ENCODE measurements around the gene CYP2W1. TPM values are rescaled to one million over a fixed set of nuclear protein-coding genes. Genes with fewer than 3 reads are reported as not detected.

Gene CYP2W1
- total RNA-seq, 1 experiment from 2014 or later: not detected

DNA sequence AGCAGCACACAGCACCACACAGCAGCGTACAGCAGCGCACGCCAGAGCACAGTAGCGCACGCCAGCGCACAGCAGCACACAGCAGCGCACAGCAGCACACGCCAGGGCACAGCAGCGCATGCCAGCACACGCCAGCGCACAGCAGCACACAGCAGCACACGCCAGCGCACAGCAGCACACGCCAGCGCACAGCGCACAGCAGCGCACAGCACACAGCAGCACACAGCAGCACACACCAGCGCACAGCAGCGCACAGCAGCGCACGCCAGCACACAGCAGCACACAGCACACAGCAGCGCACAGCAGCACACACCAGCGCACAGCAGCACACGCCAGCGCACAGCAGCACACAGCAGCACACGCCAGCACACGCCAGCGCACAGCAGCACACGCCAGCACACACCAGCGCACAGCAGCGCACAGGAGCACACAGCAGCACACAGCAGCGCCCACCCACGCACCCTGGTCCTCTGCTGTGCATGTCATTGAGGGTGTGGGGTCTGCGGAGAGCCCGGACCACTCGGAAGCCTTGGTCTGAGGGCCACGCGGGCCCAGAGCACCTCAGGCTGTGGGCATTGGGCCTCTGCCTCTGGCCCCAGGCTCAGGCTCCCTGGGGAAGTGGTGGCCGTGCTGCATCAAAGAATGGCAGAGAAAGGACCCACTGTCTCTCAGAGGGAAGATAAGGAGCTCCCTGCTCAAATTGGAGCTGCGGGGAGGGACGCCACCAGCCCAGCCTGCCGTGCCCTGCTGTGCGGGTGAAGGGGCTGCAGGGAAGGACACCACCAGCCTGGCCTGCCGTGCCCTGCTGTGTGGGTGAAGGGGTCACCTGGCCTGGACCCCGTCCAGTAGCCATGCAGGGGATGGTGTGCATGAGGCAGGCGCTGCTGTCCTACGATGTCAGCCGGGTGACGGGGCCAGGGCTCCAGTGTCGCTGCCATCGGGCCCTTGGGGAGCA lies 33.9 kb downstream of the CYP2W1 start (continued):
- TF ChIP-seq NR1H2 (CRISPR knock-in tag; IDR thresholded peaks at IDR 0.05) (no peak), ZNF423 (CRISPR knock-in tag; IDR thresholded peaks at IDR 0.05) (no peak), RORB (CRISPR knock-in tag; IDR thresholded peaks at IDR 0.05) (no peak), KAT7 (CRISPR knock-in tag; IDR thresholded peaks at IDR 0.05; ENCODE audit: borderline replicate concordance) (no peak)

DNA sequence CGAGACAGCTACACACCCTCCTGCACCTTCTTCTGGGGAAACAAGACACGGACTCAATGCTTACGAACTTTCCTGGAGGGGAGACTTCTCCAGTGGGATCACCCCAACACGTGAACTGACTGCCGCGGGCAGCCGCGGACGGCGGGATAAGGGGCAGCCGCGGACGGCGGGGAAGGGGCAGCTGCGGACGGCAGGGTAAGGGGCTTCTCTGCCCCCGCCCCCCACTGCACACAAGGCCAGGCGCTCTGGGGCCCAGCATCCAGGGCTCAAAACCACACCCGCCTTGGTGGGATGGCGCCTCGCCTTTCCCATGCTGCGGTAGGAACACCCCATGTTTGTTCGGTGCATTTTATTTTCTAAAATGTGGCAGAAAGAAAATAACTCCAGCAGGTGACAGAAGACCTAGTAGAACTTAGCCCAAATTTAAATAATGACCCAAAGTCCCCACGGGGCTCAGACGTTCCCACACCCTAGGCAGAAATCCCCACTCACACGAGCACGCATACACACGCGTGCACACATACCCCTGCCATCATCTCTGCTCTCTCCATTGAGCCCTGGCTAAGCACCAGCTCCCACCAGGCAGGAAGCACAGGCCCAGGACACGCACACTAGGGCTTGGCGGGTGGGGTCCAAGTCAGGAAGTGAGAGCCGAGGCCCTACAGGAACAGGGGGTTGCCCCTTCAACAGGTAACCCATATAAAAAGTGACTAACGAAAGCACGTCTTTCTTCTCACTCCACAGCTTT lies 34.8 kb downstream of the CYP2W1 start:
- H3K27me3 Mint-ChIP-seq (ENCODE audit: low read depth): no peaks in the 10 kb centered on the region
- ATAC-seq (no peak), DNase-seq (ENCODE audit: low spot score) (no peak)
- ChIA-PET POLR2A (no interaction called here), CTCF (interaction anchor here (2.2 kb wide), 1 partner anchor 25 kb away, joined by 13 read pairs; no protein-coding TSS in a partner anchor)
- peak overlapping the region; percentile 93 for H3K27ac Mint-ChIP-seq
- no peak overlapping the region for H3K4me3 Mint-ChIP-seq
- no peak for TF ChIP-seq ZBTB21 (CRISPR knock-in tag; IDR thresholded peaks at IDR 0.05; ENCODE audit: borderline replicate concordance)
- TF ChIP-seq, protein P1, sequence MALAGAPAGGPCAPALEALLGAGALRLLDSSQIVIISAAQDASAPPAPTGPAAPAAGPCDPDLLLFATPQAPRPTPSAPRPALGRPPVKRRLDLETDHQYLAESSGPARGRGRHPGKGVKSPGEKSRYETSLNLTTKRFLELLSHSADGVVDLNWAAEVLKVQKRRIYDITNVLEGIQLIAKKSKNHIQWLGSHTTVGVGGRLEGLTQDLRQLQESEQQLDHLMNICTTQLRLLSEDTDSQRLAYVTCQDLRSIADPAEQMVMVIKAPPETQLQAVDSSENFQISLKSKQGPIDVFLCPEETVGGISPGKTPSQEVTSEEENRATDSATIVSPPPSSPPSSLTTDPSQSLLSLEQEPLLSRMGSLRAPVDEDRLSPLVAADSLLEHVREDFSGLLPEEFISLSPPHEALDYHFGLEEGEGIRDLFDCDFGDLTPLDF (CRISPR knock-in tag; IDR thresholded peaks at IDR 0.05): no peak
- H3K9me3 Mint-ChIP-seq: no peaks in the 10 kb centered on the region
- no peaks in the 10 kb centered on the region; the same call in 1 of the 2 replicates for H3K36me3 Mint-ChIP-seq
- H3K4me1 Mint-ChIP-seq: no peaks in the 10 kb centered on the region

DNA sequence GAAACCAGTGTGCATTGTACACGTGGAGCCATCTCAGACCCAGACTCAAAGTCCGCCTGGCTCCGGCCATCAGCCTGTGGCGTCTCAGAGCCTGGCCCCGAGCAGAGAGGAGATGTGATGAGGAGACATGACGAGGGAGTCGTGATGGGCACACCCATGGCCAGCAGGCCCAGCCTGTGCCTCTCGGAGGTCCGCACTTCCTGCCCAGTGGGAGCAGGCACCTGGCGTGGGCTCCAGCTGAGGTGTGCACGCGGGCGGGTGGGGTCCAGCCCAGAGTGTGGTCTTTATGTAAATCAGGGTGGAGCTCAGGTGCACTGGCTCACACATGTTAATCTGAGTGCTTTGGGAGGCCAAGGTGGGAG lies 35.3 kb downstream of the CYP2W1 start:
- Mint-ChIP-seq H3K36me3 (no peaks in the 10 kb centered on the region; the same call in 1 of the 2 replicates), H3K9me3 (no peaks in the 10 kb centered on the region), H3K4me3 (no peak overlapping the region), H3K27me3 (ENCODE audit: low read depth) (no peaks in the 10 kb centered on the region), H3K4me1 (no peaks in the 10 kb centered on the region), H3K27ac (peak overlapping the region; percentile 93)
- POLR2A ChIA-PET: no interaction called here
- CTCF ChIA-PET: interaction anchor here (1.8 to 2.2 kb wide), 2 partner anchors 22 to 25 kb away, joined by 4 to 13 read pairs; no protein-coding TSS in a partner anchor
- DNase-seq (ENCODE audit: low spot score) (no peak), ATAC-seq (no peak)
- TF ChIP-seq, protein P2, sequence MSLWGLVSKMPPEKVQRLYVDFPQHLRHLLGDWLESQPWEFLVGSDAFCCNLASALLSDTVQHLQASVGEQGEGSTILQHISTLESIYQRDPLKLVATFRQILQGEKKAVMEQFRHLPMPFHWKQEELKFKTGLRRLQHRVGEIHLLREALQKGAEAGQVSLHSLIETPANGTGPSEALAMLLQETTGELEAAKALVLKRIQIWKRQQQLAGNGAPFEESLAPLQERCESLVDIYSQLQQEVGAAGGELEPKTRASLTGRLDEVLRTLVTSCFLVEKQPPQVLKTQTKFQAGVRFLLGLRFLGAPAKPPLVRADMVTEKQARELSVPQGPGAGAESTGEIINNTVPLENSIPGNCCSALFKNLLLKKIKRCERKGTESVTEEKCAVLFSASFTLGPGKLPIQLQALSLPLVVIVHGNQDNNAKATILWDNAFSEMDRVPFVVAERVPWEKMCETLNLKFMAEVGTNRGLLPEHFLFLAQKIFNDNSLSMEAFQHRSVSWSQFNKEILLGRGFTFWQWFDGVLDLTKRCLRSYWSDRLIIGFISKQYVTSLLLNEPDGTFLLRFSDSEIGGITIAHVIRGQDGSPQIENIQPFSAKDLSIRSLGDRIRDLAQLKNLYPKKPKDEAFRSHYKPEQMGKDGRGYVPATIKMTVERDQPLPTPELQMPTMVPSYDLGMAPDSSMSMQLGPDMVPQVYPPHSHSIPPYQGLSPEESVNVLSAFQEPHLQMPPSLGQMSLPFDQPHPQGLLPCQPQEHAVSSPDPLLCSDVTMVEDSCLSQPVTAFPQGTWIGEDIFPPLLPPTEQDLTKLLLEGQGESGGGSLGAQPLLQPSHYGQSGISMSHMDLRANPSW (CRISPR knock-in tag; conservative IDR thresholded peaks at IDR 0.05; ENCODE audit: low read depth): no peak
- TF ChIP-seq, protein P3, sequence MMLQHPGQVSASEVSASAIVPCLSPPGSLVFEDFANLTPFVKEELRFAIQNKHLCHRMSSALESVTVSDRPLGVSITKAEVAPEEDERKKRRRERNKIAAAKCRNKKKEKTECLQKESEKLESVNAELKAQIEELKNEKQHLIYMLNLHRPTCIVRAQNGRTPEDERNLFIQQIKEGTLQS (CRISPR knock-in tag; conservative IDR thresholded peaks at IDR 0.05): no peak
- TF ChIP-seq, protein P4, sequence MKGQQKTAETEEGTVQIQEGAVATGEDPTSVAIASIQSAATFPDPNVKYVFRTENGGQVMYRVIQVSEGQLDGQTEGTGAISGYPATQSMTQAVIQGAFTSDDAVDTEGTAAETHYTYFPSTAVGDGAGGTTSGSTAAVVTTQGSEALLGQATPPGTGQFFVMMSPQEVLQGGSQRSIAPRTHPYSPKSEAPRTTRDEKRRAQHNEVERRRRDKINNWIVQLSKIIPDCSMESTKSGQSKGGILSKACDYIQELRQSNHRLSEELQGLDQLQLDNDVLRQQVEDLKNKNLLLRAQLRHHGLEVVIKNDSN (CRISPR knock-in tag; IDR thresholded peaks at IDR 0.05): no peak
- TF ChIP-seq KAT7 (CRISPR knock-in tag; IDR thresholded peaks at IDR 0.05; ENCODE audit: borderline replicate concordance) (no peak), NFYB (CRISPR knock-in tag; conservative IDR thresholded peaks at IDR 0.05; ENCODE audit: low read depth) (no peak)
- TF ChIP-seq, protein P5, sequence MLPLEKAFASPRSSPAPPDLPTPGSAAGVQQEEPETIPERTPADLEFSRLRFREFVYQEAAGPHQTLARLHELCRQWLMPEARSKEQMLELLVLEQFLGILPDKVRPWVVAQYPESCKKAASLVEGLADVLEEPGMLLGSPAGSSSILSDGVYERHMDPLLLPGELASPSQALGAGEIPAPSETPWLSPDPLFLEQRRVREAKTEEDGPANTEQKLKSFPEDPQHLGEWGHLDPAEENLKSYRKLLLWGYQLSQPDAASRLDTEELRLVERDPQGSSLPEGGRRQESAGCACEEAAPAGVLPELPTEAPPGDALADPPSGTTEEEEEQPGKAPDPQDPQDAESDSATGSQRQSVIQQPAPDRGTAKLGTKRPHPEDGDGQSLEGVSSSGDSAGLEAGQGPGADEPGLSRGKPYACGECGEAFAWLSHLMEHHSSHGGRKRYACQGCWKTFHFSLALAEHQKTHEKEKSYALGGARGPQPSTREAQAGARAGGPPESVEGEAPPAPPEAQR (CRISPR knock-in tag; IDR thresholded peaks at IDR 0.05): no peak
